Activated CD4-positive, alpha-beta T cell treated with anti-CD3 and anti-CD28 coated beads, Interleukin-2, amount 10 ng/mL, durations not matched to agents 24 days and 14 days (primary cell): Measurements from ENCODE around the gene CTDSPL2. TPM values are rescaled to one million over a fixed set of nuclear protein-coding genes. Genes with fewer than 3 reads are reported as not detected.

Source experiments
- DNase-seq: peaks from one replicate; pipeline ENCODE4 v3.0.0; 2022
- H3K27ac Mint-ChIP-seq: one replicate; pipeline ENCODE4 v1.8.0; 2022; ENCODE audit warnings: mild to moderate bottlenecking, mixed read lengths
- H3K27me3 Mint-ChIP-seq: one replicate; pipeline ENCODE4 v1.8.0; 2022; ENCODE audit warnings: mixed read lengths
- H3K36me3 Mint-ChIP-seq: one replicate; pipeline ENCODE4 v1.8.0; 2022; ENCODE audit warnings: low read depth, mild to moderate bottlenecking, mixed read lengths
- H3K4me1 Mint-ChIP-seq: one replicate; pipeline ENCODE4 v1.8.0; 2021; ENCODE audit warnings: mixed read lengths
- H3K4me3 Mint-ChIP-seq: one replicate; pipeline ENCODE4 v1.8.0; 2022; ENCODE audit warnings: mild to moderate bottlenecking, moderate library complexity, mixed read lengths
- H3K9me3 Mint-ChIP-seq: one replicate; pipeline ENCODE4 v1.8.0; 2021; ENCODE audit warnings: mixed read lengths
- intact Hi-C: fragments of 100-400 bp; cut with micrococcal nuclease; formaldehyde crosslinking; loops from one replicate; pipeline ENCODE4 v1.15.1; 2023
- total RNA-seq: library from RNA; stranded (reverse); gene quantifications from 2 replicates; pipeline ENCODE4 v1.2.3, GENCODE V29; 2022

The CTDSPL2 gene
- total RNA-seq, 1 donor from 2014 or later: 69.0 TPM

DNA sequence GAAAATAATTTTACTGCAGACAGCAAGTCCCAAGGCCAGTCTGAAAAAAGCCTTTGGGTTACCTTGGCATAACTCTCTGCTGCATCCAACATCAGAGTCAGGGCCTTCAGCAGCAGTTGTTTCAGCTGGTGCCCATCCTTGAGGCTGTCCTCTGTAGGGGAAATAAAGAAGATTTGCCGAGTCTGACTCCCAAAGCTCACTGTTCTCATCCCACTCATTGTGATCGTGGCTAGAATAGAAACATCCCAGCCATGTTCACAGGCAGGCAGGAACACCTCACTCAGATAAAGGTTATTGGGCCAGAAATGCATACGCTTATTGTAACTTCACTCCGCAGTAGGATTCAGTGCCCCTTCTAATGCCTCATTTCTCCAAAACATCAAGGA lies 138.7 kb downstream of the CTDSPL2 start:
- intact Hi-C loops: no loop called here
- no peaks in the 10 kb centered on the region for H3K27me3 Mint-ChIP-seq
- peaks cover 64% of the 10 kb centered on the region for H3K36me3 Mint-ChIP-seq
- H3K4me3 Mint-ChIP-seq: no peak overlapping the region
- DNase-seq: no peak
- peaks cover 4% of the 10 kb centered on the region for H3K4me1 Mint-ChIP-seq
- H3K27ac Mint-ChIP-seq: no peak overlapping the region
- peaks cover 4% of the 10 kb centered on the region for H3K9me3 Mint-ChIP-seq

DNA sequence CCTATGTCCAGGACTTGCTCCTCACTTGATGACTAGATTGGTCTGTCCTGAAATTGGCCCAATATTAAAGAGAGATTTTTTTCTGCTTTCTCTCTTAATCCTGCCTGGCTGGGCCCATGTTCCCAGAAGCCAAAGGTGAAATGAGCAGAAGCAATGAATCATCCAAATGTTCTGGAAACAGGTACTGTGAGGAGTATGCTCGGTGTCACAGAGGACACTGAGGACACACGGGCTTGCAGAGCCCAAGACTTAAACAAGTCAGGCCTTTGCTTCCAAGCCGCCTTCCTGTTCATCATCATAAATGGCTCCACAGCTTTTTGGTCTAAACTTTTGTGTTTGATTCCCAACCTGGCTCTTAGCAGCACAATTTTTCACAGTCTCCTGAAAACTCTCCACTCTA lies 140.9 kb downstream of the CTDSPL2 start:
- DNase-seq: no peak
- Mint-ChIP-seq H3K9me3 (peaks cover 4% of the 10 kb centered on the region), H3K4me1 (peaks cover 1% of the 10 kb centered on the region), H3K27ac (no peak overlapping the region), H3K4me3 (no peak overlapping the region), H3K27me3 (no peaks in the 10 kb centered on the region), H3K36me3 (peaks cover 61% of the 10 kb centered on the region)
- intact Hi-C loops: no loop called here

GRCh38 chr15:44569316-44569715 lies 141.9 kb downstream of the CTDSPL2 start:
- peaks cover 61% of the 10 kb centered on the region for H3K36me3 Mint-ChIP-seq
- no peaks in the 10 kb centered on the region for H3K27me3 Mint-ChIP-seq
- peaks cover 1% of the 10 kb centered on the region for H3K4me1 Mint-ChIP-seq
- H3K4me3 Mint-ChIP-seq: no peak overlapping the region
- no peak for DNase-seq
- peaks cover 4% of the 10 kb centered on the region for H3K9me3 Mint-ChIP-seq
- peak overlapping the region; percentile 12 for H3K27ac Mint-ChIP-seq
- intact Hi-C loops: no loop called here

DNA sequence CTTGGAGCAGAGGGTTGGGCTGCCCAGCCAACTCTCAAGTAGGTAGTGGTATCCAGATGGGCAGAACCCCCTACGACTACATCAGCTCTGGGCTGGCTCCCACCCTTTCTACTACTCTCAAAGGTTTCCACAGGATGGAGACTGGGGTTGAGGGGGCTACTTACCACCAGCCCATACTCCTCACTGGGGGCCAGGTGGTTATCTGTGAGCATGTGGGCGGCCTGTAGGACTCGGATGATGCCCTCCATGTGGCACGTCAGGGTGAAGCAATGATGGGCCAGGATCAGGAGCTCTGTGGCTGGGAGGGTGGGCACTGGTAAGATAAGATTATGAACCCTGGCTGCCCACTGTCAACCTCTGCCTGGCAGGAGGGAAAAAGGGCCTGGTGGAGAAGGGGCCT lies 142.9 kb downstream of the CTDSPL2 start:
- Mint-ChIP-seq H3K27me3 (no peaks in the 10 kb centered on the region), H3K4me1 (peaks cover 1% of the 10 kb centered on the region), H3K9me3 (no peaks in the 10 kb centered on the region), H3K27ac (peak overlapping the region; percentile 31), H3K4me3 (no peak overlapping the region), H3K36me3 (peaks cover 59% of the 10 kb centered on the region)
- intact Hi-C loops: no loop called here
- no peak for DNase-seq

DNA sequence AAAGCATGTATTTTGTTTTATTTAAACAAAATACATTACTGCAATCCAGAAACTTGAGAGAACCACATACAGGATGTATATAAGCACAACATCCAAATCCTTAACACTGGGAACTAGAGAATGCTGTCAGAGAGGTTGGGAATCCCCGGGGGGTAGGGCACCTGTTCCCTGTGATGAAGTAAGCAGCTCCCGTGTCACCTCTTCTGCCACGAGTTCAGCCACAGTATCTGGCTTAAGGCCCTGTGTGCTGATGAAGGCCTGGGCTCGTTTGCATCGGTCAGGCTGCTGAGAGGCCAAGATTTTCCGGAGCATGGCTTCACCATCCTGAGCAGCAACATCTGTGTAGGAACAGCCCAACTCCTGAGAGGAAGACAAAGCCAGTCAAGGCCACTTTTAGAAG lies 146.0 kb downstream of the CTDSPL2 start:
- Mint-ChIP-seq H3K36me3 (peaks cover 43% of the 10 kb centered on the region), H3K27ac (no peak overlapping the region), H3K27me3 (no peaks in the 10 kb centered on the region), H3K4me1 (peaks cover 2% of the 10 kb centered on the region), H3K9me3 (no peaks in the 10 kb centered on the region), H3K4me3 (no peak overlapping the region)
- DNase-seq: no peak
- intact Hi-C loops: no loop called here

GRCh38 chr15:44574734-44575133 lies 147.3 kb downstream of the CTDSPL2 start:
- peaks cover 40% of the 10 kb centered on the region for H3K36me3 Mint-ChIP-seq
- no peaks in the 10 kb centered on the region for H3K9me3 Mint-ChIP-seq
- H3K27ac Mint-ChIP-seq: no peak overlapping the region
- intact Hi-C loops: no loop called here
- no peaks in the 10 kb centered on the region for H3K27me3 Mint-ChIP-seq
- DNase-seq: no peak
- H3K4me3 Mint-ChIP-seq: no peak overlapping the region
- H3K4me1 Mint-ChIP-seq: peaks cover 5% of the 10 kb centered on the region

Other genes starting within 250 kb of the CTDSPL2 start
- gene FRMD5, start 232.4 kb upstream of the CTDSPL2 start, total RNA-seq: 0.09 TPM in 1 of 2 replicates, not detected in the other
- 50.6 and 55.8 TPM in 2 replicates for gene GOLM2, start 138.9 kb upstream of the CTDSPL2 start, total RNA-seq
- gene EIF3J, start 109.5 kb downstream of the CTDSPL2 start, total RNA-seq: 161 and 166 TPM in 2 replicates
- gene SPG11, start 236.0 kb downstream of the CTDSPL2 start, total RNA-seq: 67.2 and 68.0 TPM in 2 replicates